ENCODE measurements around the gene BOK.
"Not testable (repeated sequence)": the region's sequence is repeated elsewhere in the genome, so short reads cannot be mapped to it uniquely, and the experiment has no call there.

BOK gene

GRCh38 chr2:241560162-241560882 is 1.8 kb downstream of the BOK start:
- no peaks in the 10 kb centered on the region for H3K36me3 Mint-ChIP-seq (ENCODE audit: low read depth)
- no peak for DNase-seq
- H3K9me3 Mint-ChIP-seq, result peaks cover 15% of the 10 kb centered on the region
- peaks cover 10% of the 10 kb centered on the region for H3K4me1 Mint-ChIP-seq (ENCODE audit: low read depth)
- no peak overlapping the region for H3K27ac Mint-ChIP-seq
- H3K27me3 Mint-ChIP-seq, result peaks cover 46% of the 10 kb centered on the region
- peak overlapping the region; percentile 44 for H3K4me3 Mint-ChIP-seq

GRCh38 chr2:241560883-241561474 is 2.4 kb downstream of the BOK start:
- Mint-ChIP-seq H3K27ac (no peak overlapping the region), H3K36me3 (ENCODE audit: low read depth) (no peaks in the 10 kb centered on the region), H3K27me3 (peaks cover 40% of the 10 kb centered on the region), H3K4me3 (no peak overlapping the region), H3K9me3 (peaks cover 14% of the 10 kb centered on the region), H3K4me1 (ENCODE audit: low read depth) (peaks cover 8% of the 10 kb centered on the region)
- no peak for DNase-seq

DNA sequence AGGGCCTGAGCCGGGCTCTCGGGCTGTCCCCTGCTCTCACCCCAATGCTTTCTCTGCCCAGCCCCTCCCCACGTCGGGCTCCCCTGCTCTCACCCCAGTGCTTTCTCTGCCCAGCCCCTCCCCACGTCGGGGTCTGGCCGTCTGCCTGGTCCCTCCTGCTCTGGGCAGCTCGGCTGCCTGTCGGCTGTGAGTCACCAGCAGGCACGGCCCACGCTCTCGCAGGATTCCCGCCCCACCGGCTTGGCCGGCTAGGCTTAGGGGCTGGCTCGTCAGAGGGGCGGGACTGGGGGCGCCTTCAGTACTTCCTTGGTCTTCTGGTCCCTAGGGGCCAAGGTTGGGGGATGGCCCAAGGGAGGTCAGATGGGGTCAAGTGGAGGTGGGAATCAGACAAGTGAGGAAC is 3.3 kb downstream of the BOK start:
- Mint-ChIP-seq H3K27ac (no peak overlapping the region), H3K27me3 (peaks cover 34% of the 10 kb centered on the region), H3K9me3 (peaks cover 11% of the 10 kb centered on the region), H3K4me3 (no peak overlapping the region), H3K4me1 (ENCODE audit: low read depth) (peaks cover 8% of the 10 kb centered on the region), H3K36me3 (ENCODE audit: low read depth) (no peaks in the 10 kb centered on the region)
- no peak for DNase-seq

DNA sequence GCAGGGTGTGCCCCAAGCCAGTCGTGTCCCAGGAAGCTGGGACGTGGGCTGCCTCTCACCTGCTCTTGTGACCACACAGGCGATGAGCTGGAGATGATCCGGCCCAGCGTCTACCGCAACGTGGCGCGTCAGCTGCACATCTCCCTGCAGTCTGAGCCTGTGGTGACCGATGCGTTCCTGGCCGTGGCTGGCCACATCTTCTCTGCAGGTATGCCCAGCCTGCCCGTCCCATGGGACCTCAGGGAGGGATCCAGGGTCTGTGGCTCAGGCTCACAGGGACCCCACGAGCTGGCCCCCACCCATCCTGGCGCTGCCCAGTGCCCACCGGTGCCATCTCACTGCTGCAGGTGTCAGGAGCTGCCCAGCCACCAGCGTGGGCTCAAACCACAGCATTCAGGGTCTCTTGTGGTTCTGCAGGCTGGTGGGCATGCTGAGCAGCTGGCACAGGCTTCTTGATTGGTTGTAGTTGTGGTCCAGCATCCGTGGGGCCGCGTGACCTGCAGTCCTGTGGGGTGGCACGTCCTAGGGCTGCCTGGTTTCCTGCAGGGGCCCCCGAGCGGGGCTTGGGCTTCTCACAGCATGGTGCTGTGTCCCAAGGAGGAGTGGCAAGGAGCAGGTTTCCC is 3.8 kb downstream of the BOK start:
- DNase-seq, result no peak
- H3K36me3 Mint-ChIP-seq (ENCODE audit: low read depth), result no peaks in the 10 kb centered on the region
- peaks cover 8% of the 10 kb centered on the region for H3K4me1 Mint-ChIP-seq (ENCODE audit: low read depth)
- peaks cover 9% of the 10 kb centered on the region for H3K9me3 Mint-ChIP-seq
- H3K4me3 Mint-ChIP-seq, result no peak overlapping the region
- H3K27ac Mint-ChIP-seq, result no peak overlapping the region
- peaks cover 29% of the 10 kb centered on the region for H3K27me3 Mint-ChIP-seq

- peaks cover 22% of the 10 kb centered on the region for H3K27me3 Mint-ChIP-seq
- H3K9me3 Mint-ChIP-seq, result peaks cover 2% of the 10 kb centered on the region
- H3K4me1 Mint-ChIP-seq (ENCODE audit: low read depth), result peaks cover 8% of the 10 kb centered on the region
- H3K27ac Mint-ChIP-seq, result no peak overlapping the region
- no peak overlapping the region for H3K4me3 Mint-ChIP-seq
- DNase-seq, result no peak
- no peaks in the 10 kb centered on the region for H3K36me3 Mint-ChIP-seq (ENCODE audit: low read depth)
These were observed 4.5 kb downstream of the BOK start for GRCh38 chr2:241563031-241563507.

GRCh38 chr2:241563571-241563980 is 5.0 kb downstream of the BOK start:
- H3K9me3 Mint-ChIP-seq, result no peaks in the 10 kb centered on the region

DNA sequence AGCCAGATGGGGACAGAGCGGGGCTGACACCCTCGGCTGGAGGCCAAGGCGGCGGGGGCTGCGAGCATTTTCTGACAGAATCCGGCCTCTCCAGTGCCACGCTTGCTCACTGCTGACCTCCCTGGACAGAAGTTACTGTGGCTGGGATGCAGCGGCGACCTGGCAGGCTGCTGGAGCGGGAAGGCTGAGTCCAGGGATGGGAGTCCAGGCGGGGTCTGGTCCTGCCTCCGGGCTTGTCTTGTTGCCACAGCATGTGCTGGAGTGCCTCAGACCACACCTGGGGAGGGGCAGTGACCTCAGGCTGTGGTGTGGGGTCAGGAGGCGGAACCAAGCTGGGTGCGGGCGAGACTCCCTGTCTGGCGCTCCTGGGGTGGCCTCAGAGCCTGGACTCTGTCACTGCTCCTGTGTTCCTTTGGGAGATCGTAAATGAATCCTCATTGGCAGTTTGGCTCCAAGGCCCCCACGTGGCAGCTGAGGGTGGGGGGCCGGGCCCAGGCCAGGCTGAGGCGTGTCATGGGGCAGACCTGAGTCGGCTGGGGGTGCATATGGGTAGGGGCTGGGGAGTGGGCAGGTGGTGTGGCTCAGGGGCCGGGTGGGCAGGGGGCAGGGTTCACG is 5.5 kb downstream of the BOK start:
- Mint-ChIP-seq H3K9me3 (no peaks in the 10 kb centered on the region), H3K27me3 (peaks cover 18% of the 10 kb centered on the region), H3K4me1 (ENCODE audit: low read depth) (peaks cover 4% of the 10 kb centered on the region), H3K27ac (no peak overlapping the region), H3K4me3 (no peak overlapping the region), H3K36me3 (ENCODE audit: low read depth) (no peaks in the 10 kb centered on the region)
- no peak for DNase-seq

More at GRCh38 chr2:241563571-241563980, 5.0 kb downstream of the BOK start:
- H3K36me3 Mint-ChIP-seq (ENCODE audit: low read depth), result no peaks in the 10 kb centered on the region
- no peak overlapping the region for H3K4me3 Mint-ChIP-seq
- no peak for DNase-seq
- H3K27me3 Mint-ChIP-seq, result peaks cover 18% of the 10 kb centered on the region
- H3K27ac Mint-ChIP-seq, result no peak overlapping the region
- peaks cover 4% of the 10 kb centered on the region for H3K4me1 Mint-ChIP-seq (ENCODE audit: low read depth)

DNA sequence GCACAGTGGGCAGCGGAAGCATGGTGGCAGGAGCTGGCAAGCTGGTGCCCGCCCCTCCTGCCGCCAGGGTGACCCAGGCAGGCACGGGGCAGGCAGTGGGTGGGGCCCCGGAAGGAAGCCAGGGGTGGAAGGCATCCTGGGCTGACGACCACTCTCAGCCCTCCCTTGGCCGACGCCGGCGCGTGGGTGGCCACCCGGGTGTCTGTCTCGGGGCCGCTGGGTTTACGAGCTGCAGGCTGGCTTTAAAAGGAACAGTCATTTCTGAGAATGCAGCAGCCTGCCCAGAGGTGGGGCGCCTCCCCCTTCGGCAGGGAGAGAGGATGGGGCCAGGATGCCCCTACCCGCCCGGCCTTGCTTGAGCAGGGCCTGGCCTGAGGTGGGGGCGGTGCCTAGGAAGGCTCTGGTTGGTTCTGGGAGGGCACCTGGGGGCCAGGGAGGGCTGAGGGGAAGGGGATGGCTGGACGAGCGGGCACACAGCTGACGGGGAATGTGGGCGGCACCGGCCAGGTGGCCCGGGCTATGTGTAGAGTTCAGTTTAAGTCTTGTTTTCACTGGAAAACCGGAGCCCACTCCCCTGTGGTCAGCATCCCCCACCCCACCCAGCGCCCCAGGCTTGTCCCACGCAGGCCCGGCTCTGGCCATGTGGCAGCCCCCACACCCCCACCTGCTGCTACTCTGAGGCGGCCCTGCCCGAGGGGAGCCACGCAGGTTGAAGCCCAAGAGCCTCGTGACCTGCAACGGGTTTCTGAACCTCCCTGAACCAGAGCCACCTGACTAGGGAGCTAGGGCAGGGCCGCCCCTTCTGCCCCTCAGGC is 6.3 kb downstream of the BOK start:
- Mint-ChIP-seq H3K4me3 (no peak overlapping the region), H3K36me3 (ENCODE audit: low read depth) (no peaks in the 10 kb centered on the region), H3K4me1 (ENCODE audit: low read depth) (peaks cover 3% of the 10 kb centered on the region), H3K9me3 (no peaks in the 10 kb centered on the region), H3K27ac (no peak overlapping the region), H3K27me3 (peaks cover 16% of the 10 kb centered on the region)
- DNase-seq, result no peak

- H3K27me3 Mint-ChIP-seq, result peaks cover 10% of the 10 kb centered on the region
- H3K4me3 Mint-ChIP-seq, result no peak overlapping the region
These were observed 6.9 kb downstream of the BOK start for GRCh38 chr2:241565411-241565810.

GRCh38 chr2:241566021-241566420 is 7.5 kb downstream of the BOK start:
- H3K4me3 Mint-ChIP-seq; H3K27me3 Mint-ChIP-seq; H3K4me1 Mint-ChIP-seq (ENCODE audit: low read depth); H3K27ac Mint-ChIP-seq; DNase-seq; H3K9me3 Mint-ChIP-seq; H3K36me3 Mint-ChIP-seq (ENCODE audit: low read depth): not testable (repeated sequence)

More at GRCh38 chr2:241565411-241565810, 6.9 kb downstream of the BOK start:
- Mint-ChIP-seq H3K27ac (no peak overlapping the region), H3K9me3 (no peaks in the 10 kb centered on the region), H3K4me1 (ENCODE audit: low read depth) (no peaks in the 10 kb centered on the region), H3K36me3 (ENCODE audit: low read depth) (no peaks in the 10 kb centered on the region)
- no peak for DNase-seq

DNA sequence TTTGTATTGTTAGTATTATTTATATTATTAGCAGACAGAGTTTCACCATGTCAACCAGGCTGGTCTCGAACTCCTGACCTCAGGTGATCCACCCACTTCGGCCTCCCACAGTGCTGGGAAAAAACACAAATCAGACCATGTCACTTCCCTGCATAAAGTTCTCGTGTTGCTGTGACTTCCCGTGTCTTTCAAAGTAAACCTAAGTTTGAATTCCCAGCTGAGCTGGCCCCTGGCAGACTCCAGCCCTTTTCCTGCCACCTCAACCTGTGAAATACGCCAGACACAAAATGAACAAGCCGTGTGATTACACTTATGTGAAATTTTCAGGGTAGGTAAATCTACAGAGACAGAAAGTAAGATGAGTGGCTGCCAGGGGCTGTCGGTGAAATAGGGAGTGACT is 7.9 kb downstream of the BOK start:
- DNase-seq, result no peak
- Mint-ChIP-seq H3K9me3 (no peaks in the 10 kb centered on the region), H3K36me3 (ENCODE audit: low read depth) (no peaks in the 10 kb centered on the region), H3K4me1 (ENCODE audit: low read depth) (no peaks in the 10 kb centered on the region), H3K27me3 (peaks cover 6% of the 10 kb centered on the region), H3K4me3 (no peak overlapping the region), H3K27ac (no peak overlapping the region)

DNA sequence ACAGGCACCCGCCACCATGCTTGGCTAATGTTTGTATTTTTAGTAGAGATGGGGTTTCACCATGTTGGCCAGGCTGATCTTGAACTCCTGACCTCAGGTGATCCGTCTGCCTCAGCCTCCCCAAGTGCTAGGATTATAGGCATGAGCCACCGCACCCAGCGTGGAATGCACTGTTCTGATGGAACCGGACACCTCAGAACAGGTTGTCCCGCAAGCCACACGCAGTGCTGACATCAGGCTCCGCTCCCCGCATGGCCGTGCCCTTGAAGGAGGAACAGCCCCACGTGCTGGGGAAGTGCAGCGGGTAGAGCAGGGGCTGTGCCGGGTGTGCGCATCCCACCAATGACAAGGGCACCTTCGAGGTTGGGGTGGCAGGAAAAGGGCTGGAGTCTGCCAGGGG is 8.7 kb downstream of the BOK start:
- not testable (repeated sequence) for H3K4me3 Mint-ChIP-seq; DNase-seq; H3K36me3 Mint-ChIP-seq (ENCODE audit: low read depth); H3K4me1 Mint-ChIP-seq (ENCODE audit: low read depth); H3K9me3 Mint-ChIP-seq; H3K27me3 Mint-ChIP-seq; H3K27ac Mint-ChIP-seq

GRCh38 chr2:241567776-241568175 is 9.2 kb downstream of the BOK start:
- no peaks in the 10 kb centered on the region for H3K9me3 Mint-ChIP-seq
- H3K36me3 Mint-ChIP-seq (ENCODE audit: low read depth), result no peaks in the 10 kb centered on the region
- H3K27me3 Mint-ChIP-seq, result no peaks in the 10 kb centered on the region
- DNase-seq, result no peak
- no peak overlapping the region for H3K4me3 Mint-ChIP-seq
- H3K4me1 Mint-ChIP-seq (ENCODE audit: low read depth), result no peaks in the 10 kb centered on the region
- H3K27ac Mint-ChIP-seq, result no peak overlapping the region

- Mint-ChIP-seq H3K9me3 (no peaks in the 10 kb centered on the region), H3K27me3 (no peaks in the 10 kb centered on the region), H3K27ac (no peak overlapping the region), H3K36me3 (ENCODE audit: low read depth) (peaks cover 4% of the 10 kb centered on the region), H3K4me1 (ENCODE audit: low read depth) (no peaks in the 10 kb centered on the region), H3K4me3 (no peak overlapping the region)
- DNase-seq, result no peak
These were observed 10.2 kb downstream of the BOK start for GRCh38 chr2:241568726-241569125.

All from activated T-cell treated with anti-CD3 and anti-CD28 coated beads, Interleukin-2, amount 50 U/mL, for 24 hours (primary cell).